WTC11 (cell line): ENCODE measurements around the gene RFX3.

ENCODE experiments used
- ATF2 ChIP-seq: sonication (generic); formaldehyde crosslinking; IDR thresholded peaks from 2 replicates; pipeline ENCODE4 v1.8.1; 2022; ENCODE audit warnings: low read depth, missing genetic modification reagents, borderline replicate concordance
- CREB1 ChIP-seq: sonication (generic); formaldehyde crosslinking; IDR thresholded peaks from 2 replicates; pipeline ENCODE4 v1.8.0; 2023; ENCODE audit warnings: mild to moderate bottlenecking, missing genetic modification reagents
- CTCF ChIP-seq: fragments of 200-600 bp; IDR thresholded peaks from 2 replicates; pipeline ENCODE4 v1.8.0; 2022; ENCODE audit warnings: antibody characterized with exemption
- ELF4 ChIP-seq: sonication (generic); formaldehyde crosslinking; IDR thresholded peaks from 2 replicates; pipeline ENCODE4 v1.8.1; 2022; ENCODE audit warnings: low read depth, mild to moderate bottlenecking, moderate library complexity, missing genetic modification reagents
- FOXP4 ChIP-seq: sonication (generic); formaldehyde crosslinking; IDR thresholded peaks from 2 replicates; pipeline ENCODE4 v1.8.0; 2022; ENCODE audit warnings: mild to moderate bottlenecking, missing genetic modification reagents
- JUN ChIP-seq: sonication (generic); formaldehyde crosslinking; IDR thresholded peaks from 2 replicates; pipeline ENCODE4 v1.8.0; 2023; ENCODE audit warnings: mild to moderate bottlenecking, missing genetic modification reagents
- SMAD3 ChIP-seq: sonication (generic); formaldehyde crosslinking; IDR thresholded peaks from 2 replicates; pipeline ENCODE4 v1.8.0; 2022; ENCODE audit warnings: missing genetic modification reagents, mild to moderate bottlenecking, borderline replicate concordance
- SMAD4 ChIP-seq: sonication (generic); formaldehyde crosslinking; IDR thresholded peaks from 2 replicates; pipeline ENCODE4 v1.8.0; 2022; ENCODE audit warnings: mild to moderate bottlenecking, missing genetic modification reagents
- SP1 ChIP-seq: sonication (generic); formaldehyde crosslinking; conservative IDR thresholded peaks from 2 replicates; pipeline ENCODE4 v1.8.1; 2022; ENCODE audit warnings: missing genetic modification reagents
- USF2 ChIP-seq: sonication (generic); formaldehyde crosslinking; IDR thresholded peaks from 2 replicates; pipeline ENCODE4 v1.8.1; 2023; ENCODE audit warnings: mild to moderate bottlenecking, missing genetic modification reagents, moderate library complexity
- TF ChIP-seq, protein P1 (sequence below): sonication (generic); formaldehyde crosslinking; IDR thresholded peaks from 2 replicates; pipeline ENCODE4 v1.8.1; 2022; ENCODE audit warnings: mild to moderate bottlenecking, missing genetic modification reagents, moderate library complexity, borderline replicate concordance
- TF ChIP-seq, protein P2 (sequence below): sonication (generic); formaldehyde crosslinking; IDR thresholded peaks from 2 replicates; pipeline ENCODE4 v1.8.1; 2023; ENCODE audit warnings: mild to moderate bottlenecking, moderate library complexity, missing genetic modification reagents
- TF ChIP-seq, protein P3 (sequence below): sonication (generic); formaldehyde crosslinking; IDR thresholded peaks from 2 replicates; pipeline ENCODE4 v1.8.1; 2023; ENCODE audit warnings: mild to moderate bottlenecking, missing genetic modification reagents

DNA sequence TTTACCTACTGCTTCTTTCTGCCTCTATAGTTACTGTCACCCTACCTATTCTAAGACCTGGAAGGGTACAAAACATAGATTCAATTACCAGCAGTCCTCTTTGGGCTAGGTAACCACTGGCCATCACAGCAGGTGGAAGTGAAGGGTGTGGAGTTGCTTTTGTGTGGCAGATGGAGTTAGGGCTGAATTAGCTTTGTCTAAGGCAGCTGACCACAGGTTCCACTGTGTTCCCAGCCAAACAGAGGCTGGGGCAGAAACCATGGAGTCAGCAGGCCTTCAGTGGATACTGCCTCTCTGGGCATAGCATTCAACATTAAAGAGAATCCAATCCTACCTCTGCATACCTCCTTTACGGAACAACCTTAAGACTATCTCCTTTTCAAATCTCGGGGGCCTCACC is 254.2 kb downstream of the RFX3 start:
- TF ChIP-seq CTCF (no peak), USF2 (CRISPR knock-in tag) (no peak), SP1 (CRISPR knock-in tag) (no peak), ELF4 (CRISPR knock-in tag) (no peak), SMAD4 (CRISPR knock-in tag) (no peak), ATF2 (CRISPR knock-in tag) (no peak), SMAD3 (CRISPR knock-in tag) (no peak), JUN (CRISPR knock-in tag) (no peak), CREB1 (CRISPR knock-in tag) (no peak), FOXP4 (CRISPR knock-in tag) (no peak)
- TF ChIP-seq, protein P1, sequence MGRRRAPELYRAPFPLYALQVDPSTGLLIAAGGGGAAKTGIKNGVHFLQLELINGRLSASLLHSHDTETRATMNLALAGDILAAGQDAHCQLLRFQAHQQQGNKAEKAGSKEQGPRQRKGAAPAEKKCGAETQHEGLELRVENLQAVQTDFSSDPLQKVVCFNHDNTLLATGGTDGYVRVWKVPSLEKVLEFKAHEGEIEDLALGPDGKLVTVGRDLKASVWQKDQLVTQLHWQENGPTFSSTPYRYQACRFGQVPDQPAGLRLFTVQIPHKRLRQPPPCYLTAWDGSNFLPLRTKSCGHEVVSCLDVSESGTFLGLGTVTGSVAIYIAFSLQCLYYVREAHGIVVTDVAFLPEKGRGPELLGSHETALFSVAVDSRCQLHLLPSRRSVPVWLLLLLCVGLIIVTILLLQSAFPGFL (CRISPR knock-in tag): no peak
- TF ChIP-seq, protein P2, sequence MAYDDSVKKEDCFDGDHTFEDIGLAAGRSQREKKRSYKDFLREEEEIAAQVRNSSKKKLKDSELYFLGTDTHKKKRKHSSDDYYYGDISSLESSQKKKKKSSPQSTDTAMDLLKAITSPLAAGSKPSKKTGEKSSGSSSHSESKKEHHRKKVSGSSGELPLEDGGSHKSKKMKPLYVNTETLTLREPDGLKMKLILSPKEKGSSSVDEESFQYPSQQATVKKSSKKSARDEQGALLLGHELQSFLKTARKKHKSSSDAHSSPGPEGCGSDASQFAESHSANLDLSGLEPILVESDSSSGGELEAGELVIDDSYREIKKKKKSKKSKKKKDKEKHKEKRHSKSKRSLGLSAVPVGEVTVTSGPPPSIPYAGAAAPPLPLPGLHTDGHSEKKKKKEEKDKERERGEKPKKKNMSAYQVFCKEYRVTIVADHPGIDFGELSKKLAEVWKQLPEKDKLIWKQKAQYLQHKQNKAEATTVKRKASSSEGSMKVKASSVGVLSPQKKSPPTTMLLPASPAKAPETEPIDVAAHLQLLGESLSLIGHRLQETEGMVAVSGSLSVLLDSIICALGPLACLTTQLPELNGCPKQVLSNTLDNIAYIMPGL (CRISPR knock-in tag): no peak
- TF ChIP-seq, protein P3, sequence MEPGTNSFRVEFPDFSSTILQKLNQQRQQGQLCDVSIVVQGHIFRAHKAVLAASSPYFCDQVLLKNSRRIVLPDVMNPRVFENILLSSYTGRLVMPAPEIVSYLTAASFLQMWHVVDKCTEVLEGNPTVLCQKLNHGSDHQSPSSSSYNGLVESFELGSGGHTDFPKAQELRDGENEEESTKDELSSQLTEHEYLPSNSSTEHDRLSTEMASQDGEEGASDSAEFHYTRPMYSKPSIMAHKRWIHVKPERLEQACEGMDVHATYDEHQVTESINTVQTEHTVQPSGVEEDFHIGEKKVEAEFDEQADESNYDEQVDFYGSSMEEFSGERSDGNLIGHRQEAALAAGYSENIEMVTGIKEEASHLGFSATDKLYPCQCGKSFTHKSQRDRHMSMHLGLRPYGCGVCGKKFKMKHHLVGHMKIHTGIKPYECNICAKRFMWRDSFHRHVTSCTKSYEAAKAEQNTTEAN (CRISPR knock-in tag): no peak
